Right forelimb (tissue), 1 donor: ENCODE results near the gene SIGLECL1.

Experiments
- DNase-seq: peaks from one replicate; pipeline ENCODE4 v3.0.0-alpha.2; 2018

Gene SIGLECL1

GRCh38 chr19:51297406-51297805 is 46.5 kb downstream of the SIGLECL1 start:
- DNase-seq = no peak

GRCh38 chr19:51301266-51301665 is 50.4 kb downstream of the SIGLECL1 start:
- DNase-seq = no peak

GRCh38 chr19:51305479-51305878 is 54.6 kb downstream of the SIGLECL1 start:
- DNase-seq = no peak

- peak; percentile 60 for DNase-seq
Measured at GRCh38 chr19:51311351-51312257, 60.7 kb downstream of the SIGLECL1 start, which contains the start of gene IGLON5. Gene IGLON5 (plus strand): TSS chr19:51311644. CDS start chr19:51311848, 204 bp downstream.

- DNase-seq = no peak
Measured at GRCh38 chr19:51316688-51317087, 65.8 kb downstream of the SIGLECL1 start.

GRCh38 chr19:51317376-51317775 is 66.5 kb downstream of the SIGLECL1 start:
- no peak for DNase-seq

- no peak for DNase-seq
Measured at GRCh38 chr19:51317968-51318367, 67.1 kb downstream of the SIGLECL1 start.
